Peyer's patch (tissue), 4 donors: Measurements from ENCODE around the gene AP5S1.

Source experiments
- CTCF ChIP-seq, 6 experiments: fragments of 450-650 bp in 4 of 6; fragments of 200-600 bp in 2 of 6; sonication (generic) in 1 of 6; IDR thresholded peaks; one replicate each; pipeline ENCODE4 v1.5.1; 2017 to 2019; ENCODE audit warnings: antibody characterized with exemption in 6 of 6, mild to moderate bottlenecking in 3 of 6, moderate library complexity in 1 of 6
- POLR2A ChIP-seq, 2 donors: fragments of 450-650 bp; IDR thresholded peaks; one replicate each; pipeline ENCODE4 v1.5.1; 2017; ENCODE audit warnings: antibody characterized with exemption in 2 of 2, mild to moderate bottlenecking in 2 of 2, moderate library complexity in 2 of 2

GRCh38 chr20:3794701-3795420 is 25.5 kb upstream of the AP5S1 start:
- TF ChIP-seq CTCF (IDR thresholded peaks at IDR 0.05): no peak
- no peak for TF ChIP-seq POLR2A (IDR thresholded peaks at IDR 0.05)
